ENCODE data around the gene PCED1B.
A peak's percentile ranks its signal among the peaks of the same experiment; 100 is the strongest.
"Not testable (repeated sequence)": the region's sequence is repeated elsewhere in the genome, so short reads cannot be mapped to it uniquely, and the experiment has no call there.

PCED1B gene

GRCh38 chr12:47166365-47166764 is 86.9 kb downstream of the PCED1B start:
- DNase-seq (ENCODE audit: low spot score) (no peak), ATAC-seq (ENCODE audit: low read depth) (no peak)
- TF ChIP-seq, protein P1, sequence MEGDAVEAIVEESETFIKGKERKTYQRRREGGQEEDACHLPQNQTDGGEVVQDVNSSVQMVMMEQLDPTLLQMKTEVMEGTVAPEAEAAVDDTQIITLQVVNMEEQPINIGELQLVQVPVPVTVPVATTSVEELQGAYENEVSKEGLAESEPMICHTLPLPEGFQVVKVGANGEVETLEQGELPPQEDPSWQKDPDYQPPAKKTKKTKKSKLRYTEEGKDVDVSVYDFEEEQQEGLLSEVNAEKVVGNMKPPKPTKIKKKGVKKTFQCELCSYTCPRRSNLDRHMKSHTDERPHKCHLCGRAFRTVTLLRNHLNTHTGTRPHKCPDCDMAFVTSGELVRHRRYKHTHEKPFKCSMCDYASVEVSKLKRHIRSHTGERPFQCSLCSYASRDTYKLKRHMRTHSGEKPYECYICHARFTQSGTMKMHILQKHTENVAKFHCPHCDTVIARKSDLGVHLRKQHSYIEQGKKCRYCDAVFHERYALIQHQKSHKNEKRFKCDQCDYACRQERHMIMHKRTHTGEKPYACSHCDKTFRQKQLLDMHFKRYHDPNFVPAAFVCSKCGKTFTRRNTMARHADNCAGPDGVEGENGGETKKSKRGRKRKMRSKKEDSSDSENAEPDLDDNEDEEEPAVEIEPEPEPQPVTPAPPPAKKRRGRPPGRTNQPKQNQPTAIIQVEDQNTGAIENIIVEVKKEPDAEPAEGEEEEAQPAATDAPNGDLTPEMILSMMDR (IDR thresholded peaks at IDR 0.05; ENCODE audit: poor library complexity, severe bottlenecking): no peak
- H3K4me3 ChIP-seq (ENCODE audit: severe bottlenecking): no peak overlapping the region
- no peaks in the 10 kb centered on the region for H3K27me3 ChIP-seq (ENCODE audit: insufficient read depth, poor library complexity, severe bottlenecking)
- H3K36me3 ChIP-seq (ENCODE audit: low read depth): no peaks in the 10 kb centered on the region
- H3K27ac ChIP-seq (ENCODE audit: poor library complexity, severe bottlenecking): no peak overlapping the region
- H3K4me1 ChIP-seq (ENCODE audit: insufficient read depth, poor library complexity, severe bottlenecking): no peaks in the 10 kb centered on the region
- H3K9me3 ChIP-seq (ENCODE audit: severe bottlenecking): no peaks in the 10 kb centered on the region

DNA sequence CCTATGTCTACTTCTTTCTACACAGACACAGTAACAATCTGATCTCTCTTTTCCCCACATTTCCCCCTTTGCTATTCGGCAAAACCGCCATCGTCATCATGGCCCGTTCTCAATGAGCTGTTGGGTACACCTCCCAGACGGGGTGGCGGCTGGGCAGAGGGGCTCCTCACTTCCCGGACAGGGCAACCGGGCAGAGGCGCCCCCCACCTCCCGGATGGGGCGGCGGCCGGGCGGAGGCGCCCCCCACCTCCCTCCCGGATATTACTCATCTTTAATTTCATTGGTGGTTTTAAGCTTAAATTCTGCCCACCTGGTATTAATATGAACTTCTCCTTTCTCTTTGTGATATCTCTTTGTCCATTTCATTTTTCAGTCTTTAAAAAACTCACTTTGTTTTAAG is 90.9 kb downstream of the PCED1B start:
- not testable (repeated sequence) for H3K9me3 ChIP-seq (ENCODE audit: severe bottlenecking); H3K36me3 ChIP-seq (ENCODE audit: low read depth); H3K27me3 ChIP-seq (ENCODE audit: insufficient read depth, poor library complexity, severe bottlenecking); H3K4me3 ChIP-seq (ENCODE audit: severe bottlenecking); ATAC-seq (ENCODE audit: low read depth); DNase-seq (ENCODE audit: low spot score); H3K27ac ChIP-seq (ENCODE audit: poor library complexity, severe bottlenecking); H3K4me1 ChIP-seq (ENCODE audit: insufficient read depth, poor library complexity, severe bottlenecking)

DNA sequence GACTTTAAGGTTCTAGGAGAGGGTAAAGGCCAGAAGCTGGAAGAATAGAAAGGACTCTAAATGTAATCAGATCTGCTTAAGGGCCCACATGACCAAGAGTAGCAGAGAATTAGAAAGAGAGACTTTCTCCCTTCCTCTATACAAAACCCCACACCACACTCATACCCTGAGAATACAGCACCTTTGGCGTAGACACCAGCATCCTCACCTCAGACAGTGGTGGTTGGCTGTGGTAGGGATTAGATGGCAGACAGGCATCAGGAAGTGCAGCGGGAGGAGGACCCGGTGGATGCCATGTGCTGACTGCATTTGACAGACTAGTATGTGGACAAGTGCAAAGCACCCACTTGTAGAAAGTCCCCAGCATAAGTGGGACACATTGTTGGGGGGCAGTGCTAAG is 98.6 kb downstream of the PCED1B start:
- TF ChIP-seq, protein P1 (IDR thresholded peaks at IDR 0.05; ENCODE audit: poor library complexity, severe bottlenecking): no peak
- no peaks in the 10 kb centered on the region for H3K9me3 ChIP-seq (ENCODE audit: severe bottlenecking)
- DNase-seq (ENCODE audit: low spot score) (no peak), ATAC-seq (ENCODE audit: low read depth) (no peak)
- H3K4me1 ChIP-seq (ENCODE audit: insufficient read depth, poor library complexity, severe bottlenecking): no peaks in the 10 kb centered on the region
- H3K36me3 ChIP-seq (ENCODE audit: low read depth): 0 out of 2 replicates have a peak, but pooled peaks cover 4% of the 10 kb centered on the region
- H3K27ac ChIP-seq (ENCODE audit: poor library complexity, severe bottlenecking): no peak overlapping the region
- no peaks in the 10 kb centered on the region for H3K27me3 ChIP-seq (ENCODE audit: insufficient read depth, poor library complexity, severe bottlenecking)
- no peak overlapping the region for H3K4me3 ChIP-seq (ENCODE audit: severe bottlenecking)

GRCh38 chr12:47182164-47182938 is 102.9 kb downstream of the PCED1B start:
- H3K36me3 ChIP-seq (ENCODE audit: low read depth); H3K27ac ChIP-seq (ENCODE audit: poor library complexity, severe bottlenecking); H3K27me3 ChIP-seq (ENCODE audit: insufficient read depth, poor library complexity, severe bottlenecking); ATAC-seq (ENCODE audit: low read depth); H3K4me1 ChIP-seq (ENCODE audit: insufficient read depth, poor library complexity, severe bottlenecking); H3K4me3 ChIP-seq (ENCODE audit: severe bottlenecking); H3K9me3 ChIP-seq (ENCODE audit: severe bottlenecking); DNase-seq (ENCODE audit: low spot score): not testable (repeated sequence)

DNA sequence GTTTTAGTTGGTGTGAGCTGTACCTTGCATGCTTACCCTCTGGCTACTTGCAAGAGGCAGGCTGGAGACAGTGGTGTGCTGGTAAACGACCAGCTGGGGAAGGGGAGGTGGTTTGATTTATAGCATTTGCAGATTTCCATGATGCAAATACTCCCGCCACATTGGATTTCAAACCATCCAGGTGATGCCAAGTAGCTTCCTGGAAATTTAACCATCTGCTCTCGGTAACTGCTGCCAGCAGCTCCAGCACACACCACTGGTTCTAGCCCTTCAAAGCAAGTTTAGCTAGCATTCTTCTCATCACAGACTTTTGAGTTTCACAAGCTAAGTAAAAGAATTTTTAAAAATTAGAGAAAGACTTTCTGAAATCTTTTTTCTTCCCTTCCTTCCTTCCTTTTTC is 104.8 kb downstream of the PCED1B start:
- peaks cover 7% of the 10 kb centered on the region for H3K4me1 ChIP-seq (ENCODE audit: insufficient read depth, poor library complexity, severe bottlenecking)
- H3K36me3 ChIP-seq (ENCODE audit: low read depth): no peaks in the 10 kb centered on the region
- no peaks in the 10 kb centered on the region for H3K9me3 ChIP-seq (ENCODE audit: severe bottlenecking)
- ATAC-seq (ENCODE audit: low read depth): no peak
- DNase-seq (ENCODE audit: low spot score): no peak
- peak overlapping the region; percentile 34 for H3K27ac ChIP-seq (ENCODE audit: poor library complexity, severe bottlenecking)
- no peaks in the 10 kb centered on the region for H3K27me3 ChIP-seq (ENCODE audit: insufficient read depth, poor library complexity, severe bottlenecking)
- no peak overlapping the region for H3K4me3 ChIP-seq (ENCODE audit: severe bottlenecking)
- TF ChIP-seq, protein P1 (IDR thresholded peaks at IDR 0.05; ENCODE audit: poor library complexity, severe bottlenecking): no peak

DNA sequence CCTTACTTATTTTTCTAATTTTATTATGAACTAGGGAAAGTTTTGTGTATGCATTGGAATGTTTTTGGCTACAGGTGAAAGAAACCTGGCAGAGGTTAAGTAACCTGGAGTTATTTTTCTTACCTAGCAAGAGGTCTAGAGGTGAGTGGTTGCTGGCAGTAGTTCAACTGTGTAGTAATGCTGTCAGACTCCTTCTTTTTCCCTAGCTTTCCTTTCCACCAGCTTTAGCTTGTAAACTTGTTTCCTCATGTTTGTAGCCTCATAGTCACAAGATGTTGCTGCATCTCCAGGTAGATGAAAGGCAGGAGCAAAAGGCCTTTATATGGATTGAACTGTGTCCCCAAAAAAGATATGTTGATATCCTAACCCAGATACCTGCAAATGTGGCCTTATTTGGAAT is 105.4 kb downstream of the PCED1B start:
- Histone ChIP-seq H3K4me1 (ENCODE audit: insufficient read depth, poor library complexity, severe bottlenecking) (peaks cover 7% of the 10 kb centered on the region), H3K9me3 (ENCODE audit: severe bottlenecking) (no peaks in the 10 kb centered on the region), H3K4me3 (ENCODE audit: severe bottlenecking) (no peak overlapping the region), H3K27ac (ENCODE audit: poor library complexity, severe bottlenecking) (peak overlapping the region; percentile 34), H3K36me3 (ENCODE audit: low read depth) (no peaks in the 10 kb centered on the region), H3K27me3 (ENCODE audit: insufficient read depth, poor library complexity, severe bottlenecking) (no peaks in the 10 kb centered on the region)
- DNase-seq (ENCODE audit: low spot score) (no peak), ATAC-seq (ENCODE audit: low read depth) (peak; percentile 86)
- TF ChIP-seq, protein P1 (IDR thresholded peaks at IDR 0.05; ENCODE audit: poor library complexity, severe bottlenecking): no peak

Data from RWPE2 (cell line).